Measurements from ENCODE around the gene RINT1.

The RINT1 gene

GRCh38 chr7:105600720-105601550, 68.9 kb downstream of the RINT1 start:
- DNase-seq = peak; percentile 86

GRCh38 chr7:105602325-105603305, 70.6 kb downstream of the RINT1 start:
- DNase-seq = peak; percentile 22

- DNase-seq = no peak
Observed at GRCh38 chr7:105610165-105610930, 78.3 kb downstream of the RINT1 start.

- peak; percentile 32 for DNase-seq
Observed at GRCh38 chr7:105611856-105612775, 80.1 kb downstream of the RINT1 start.

- peak; percentile 47 for DNase-seq
Observed at GRCh38 chr7:105612806-105613205, 80.8 kb downstream of the RINT1 start.

- peak; percentile 47 for DNase-seq
Observed at GRCh38 chr7:105613611-105614330, 81.8 kb downstream of the RINT1 start.

GRCh38 chr7:105614341-105614840, 82.4 kb downstream of the RINT1 start:
- peak; percentile 38 for DNase-seq
